Measurements from ENCODE around the gene SEPTIN5. TPM values are rescaled to one million over a fixed set of nuclear protein-coding genes. Genes with fewer than 3 reads are reported as not detected.

SEPTIN5 gene
- total RNA-seq, 1 experiment from 2014 or later, result 1.00 TPM

- intact Hi-C loops (cut with micrococcal nuclease; ENCODE audit: unreplicated experiment), result no loop called here
- no peak overlapping the region for H3K4me3 Mint-ChIP-seq (ENCODE audit: unreplicated experiment)
- BruUV-seq (replicated peaks), result no TSS peak
- H3K4me3 ChIP-seq (ENCODE audit: low read depth, low read length), result no peak overlapping the region
- H3K27ac Mint-ChIP-seq (ENCODE audit: unreplicated experiment), result no peak overlapping the region
- no peaks in the 10 kb centered on the region for H3K9me3 Mint-ChIP-seq (ENCODE audit: unreplicated experiment)
- DNase-seq, result no peak
- no peaks in the 10 kb centered on the region for H3K36me3 ChIP-seq (ENCODE audit: control insufficient read depth, insufficient read depth, low read length)
- no peaks in the 10 kb centered on the region for H3K27me3 ChIP-seq (replicated peaks; ENCODE audit: control insufficient read depth, insufficient read depth, low read length)
- no peaks in the 10 kb centered on the region for H3K27me3 Mint-ChIP-seq (ENCODE audit: insufficient read depth, unreplicated experiment)
- no peak for TF ChIP-seq CTCF (IDR thresholded peaks at IDR 0.05; ENCODE audit: insufficient read depth in 1 of 2, low read depth in 1 of 2, low read length in 1 of 2, severe bottlenecking in 1 of 2, unreplicated experiment in 1 of 2)
- POLR2A ChIA-PET, result no interaction called here
- H3K9me3 ChIP-seq, result no peaks in the 10 kb centered on the region
- no peaks in the 10 kb centered on the region for H3K36me3 Mint-ChIP-seq (ENCODE audit: insufficient read depth, unreplicated experiment)
- CTCF ChIA-PET, result no interaction called here
- peaks cover 4% of the 10 kb centered on the region; the same call in 1 of the 2 replicates for H3K4me1 ChIP-seq
- no peaks in the 10 kb centered on the region for H3K4me1 Mint-ChIP-seq (ENCODE audit: low read depth, unreplicated experiment)
Observed at GRCh38 chr22:19738664-19739447, 24.6 kb downstream of the SEPTIN5 start.

GRCh38 chr22:19739448-19739895 is 25.2 kb downstream of the SEPTIN5 start:
- H3K27ac Mint-ChIP-seq (ENCODE audit: unreplicated experiment), result no peak overlapping the region
- Histone ChIP-seq H3K4me1 (peaks cover 4% of the 10 kb centered on the region; the same call in 1 of the 2 replicates), H3K36me3 (ENCODE audit: control insufficient read depth, insufficient read depth, low read length) (no peaks in the 10 kb centered on the region), H3K4me3 (ENCODE audit: low read depth, low read length) (no peak overlapping the region), H3K27me3 (replicated peaks; ENCODE audit: control insufficient read depth, insufficient read depth, low read length) (no peaks in the 10 kb centered on the region), H3K9me3 (no peaks in the 10 kb centered on the region)
- no peaks in the 10 kb centered on the region for H3K27me3 Mint-ChIP-seq (ENCODE audit: insufficient read depth, unreplicated experiment)
- ChIA-PET POLR2A (no interaction called here), CTCF (no interaction called here)
- no peaks in the 10 kb centered on the region for H3K9me3 Mint-ChIP-seq (ENCODE audit: unreplicated experiment)
- H3K4me3 Mint-ChIP-seq (ENCODE audit: unreplicated experiment), result no peak overlapping the region
- DNase-seq, result no peak
- no peaks in the 10 kb centered on the region for H3K4me1 Mint-ChIP-seq (ENCODE audit: low read depth, unreplicated experiment)
- intact Hi-C loops (cut with micrococcal nuclease; ENCODE audit: unreplicated experiment), result no loop called here
- BruUV-seq (replicated peaks), result no TSS peak
- no peak for TF ChIP-seq CTCF (IDR thresholded peaks at IDR 0.05; ENCODE audit: insufficient read depth in 1 of 2, low read depth in 1 of 2, low read length in 1 of 2, severe bottlenecking in 1 of 2, unreplicated experiment in 1 of 2)
- no peaks in the 10 kb centered on the region for H3K36me3 Mint-ChIP-seq (ENCODE audit: insufficient read depth, unreplicated experiment)

- Mint-ChIP-seq H3K27me3 (ENCODE audit: insufficient read depth, unreplicated experiment) (no peaks in the 10 kb centered on the region), H3K4me3 (ENCODE audit: unreplicated experiment) (no peak overlapping the region), H3K9me3 (ENCODE audit: unreplicated experiment) (no peaks in the 10 kb centered on the region), H3K27ac (ENCODE audit: unreplicated experiment) (no peak overlapping the region), H3K36me3 (ENCODE audit: insufficient read depth, unreplicated experiment) (no peaks in the 10 kb centered on the region), H3K4me1 (ENCODE audit: low read depth, unreplicated experiment) (no peaks in the 10 kb centered on the region)
- no TSS peak for BruUV-seq (replicated peaks)
- peaks cover 4% of the 10 kb centered on the region; the same call in 1 of the 2 replicates for H3K4me1 ChIP-seq
- H3K4me3 ChIP-seq (ENCODE audit: low read depth, low read length), result no peak overlapping the region
- no peak for DNase-seq
- H3K36me3 ChIP-seq (ENCODE audit: control insufficient read depth, insufficient read depth, low read length), result no peaks in the 10 kb centered on the region
- no peaks in the 10 kb centered on the region for H3K27me3 ChIP-seq (replicated peaks; ENCODE audit: control insufficient read depth, insufficient read depth, low read length)
- POLR2A ChIA-PET, result no interaction called here
- no peaks in the 10 kb centered on the region for H3K9me3 ChIP-seq
- no peak for TF ChIP-seq CTCF (IDR thresholded peaks at IDR 0.05; ENCODE audit: insufficient read depth in 1 of 2, low read depth in 1 of 2, low read length in 1 of 2, severe bottlenecking in 1 of 2, unreplicated experiment in 1 of 2)
- CTCF ChIA-PET, result no interaction called here
- intact Hi-C loops (cut with micrococcal nuclease; ENCODE audit: unreplicated experiment), result no loop called here
Observed at GRCh38 chr22:19739911-19740449, 25.7 kb downstream of the SEPTIN5 start.

All from Caco-2 (cell line).